ENCODE data around the gene CNR2. TPM values are rescaled to one million over a fixed set of nuclear protein-coding genes. Genes with fewer than 3 reads are reported as not detected.
A peak's percentile ranks its signal among the peaks of the same experiment; 100 is the strongest.
"Not testable (repeated sequence)": the region's sequence is repeated elsewhere in the genome, so short reads cannot be mapped to it uniquely, and the experiment has no call there.

The CNR2 gene
- polyA plus RNA-seq, 1 experiment = not detected

GRCh38 chr1:23845163-23845562 lies 68.0 kb downstream of the CNR2 start:
- DNase-seq (ENCODE audit: low read depth) = no peak
- H3K27me3 ChIP-seq (ENCODE audit: control insufficient read depth, insufficient read depth, low read length) = 0 out of 2 replicates have a peak, but pooled peaks cover 4% of the 10 kb centered on the region
- H3K4me3 ChIP-seq (ENCODE audit: low read depth, low read length) = no peak overlapping the region
- ChIA-PET CTCF (no interaction called here), POLR2A (no interaction called here)
- no peaks in the 10 kb centered on the region for H3K36me3 ChIP-seq (ENCODE audit: control insufficient read depth, insufficient read depth, low read length)
- no peak for TF ChIP-seq CTCF (IDR thresholded peaks at IDR 0.05; ENCODE audit: insufficient read depth, low read depth, low read length)

- ChIA-PET CTCF (interaction anchor here (0.6 to 0.9 kb wide), 2 partner anchors 21 to 36 kb away, joined by 3 to 4 read pairs; no protein-coding TSS in a partner anchor), POLR2A (no interaction called here)
- no peak for TF ChIP-seq CTCF (IDR thresholded peaks at IDR 0.05; ENCODE audit: insufficient read depth, low read depth, low read length)
- H3K4me3 ChIP-seq (ENCODE audit: low read depth, low read length) = no peak overlapping the region
- no peaks in the 10 kb centered on the region for H3K36me3 ChIP-seq (ENCODE audit: control insufficient read depth, insufficient read depth, low read length)
- no peak for DNase-seq (ENCODE audit: low read depth)
- H3K27me3 ChIP-seq (ENCODE audit: control insufficient read depth, insufficient read depth, low read length) = 0 out of 2 replicates have a peak, but pooled peaks cover 4% of the 10 kb centered on the region
These were observed 69.5 kb downstream of the CNR2 start for GRCh38 chr1:23843644-23844043.

GRCh38 chr1:23838401-23838866 lies 74.7 kb downstream of the CNR2 start:
- DNase-seq (ENCODE audit: low read depth) = no peak
- POLR2A ChIA-PET = no interaction called here
- Histone ChIP-seq H3K27me3 (ENCODE audit: control insufficient read depth, insufficient read depth, low read length) (peaks cover 4% of the 10 kb centered on the region; the same call in 1 of the 2 replicates), H3K4me3 (ENCODE audit: low read depth, low read length) (peak overlapping the region; percentile 29; the same call in 1 of the 2 replicates), H3K36me3 (ENCODE audit: control insufficient read depth, insufficient read depth, low read length) (no peaks in the 10 kb centered on the region)
- CTCF ChIA-PET = no interaction called here
- TF ChIP-seq CTCF (IDR thresholded peaks at IDR 0.05; ENCODE audit: insufficient read depth, low read depth, low read length) = no peak

- no peak for DNase-seq (ENCODE audit: low read depth)
- no peak overlapping the region for H3K4me3 ChIP-seq (ENCODE audit: low read depth, low read length)
- POLR2A ChIA-PET = no interaction called here
These were observed 75.3 kb downstream of the CNR2 start for GRCh38 chr1:23837908-23838307.

GRCh38 chr1:23836037-23836436 lies 77.1 kb downstream of the CNR2 start:
- H3K4me3 ChIP-seq (ENCODE audit: low read depth, low read length) = no peak overlapping the region
- CTCF ChIA-PET = no interaction called here
- POLR2A ChIA-PET = no interaction called here
- no peaks in the 10 kb centered on the region for H3K36me3 ChIP-seq (ENCODE audit: control insufficient read depth, insufficient read depth, low read length)
- no peak for DNase-seq (ENCODE audit: low read depth)
- TF ChIP-seq CTCF (IDR thresholded peaks at IDR 0.05; ENCODE audit: insufficient read depth, low read depth, low read length) = no peak
- H3K27me3 ChIP-seq (ENCODE audit: control insufficient read depth, insufficient read depth, low read length) = no peaks in the 10 kb centered on the region; the same call in 1 of the 2 replicates

More at GRCh38 chr1:23837908-23838307, 75.3 kb downstream of the CNR2 start:
- no peak for TF ChIP-seq CTCF (IDR thresholded peaks at IDR 0.05; ENCODE audit: insufficient read depth, low read depth, low read length)
- CTCF ChIA-PET = no interaction called here
- Histone ChIP-seq H3K36me3 (ENCODE audit: control insufficient read depth, insufficient read depth, low read length) (no peaks in the 10 kb centered on the region), H3K27me3 (ENCODE audit: control insufficient read depth, insufficient read depth, low read length) (peaks cover 4% of the 10 kb centered on the region; the same call in 1 of the 2 replicates)

GRCh38 chr1:23834156-23834555 lies 79.0 kb downstream of the CNR2 start:
- POLR2A ChIA-PET; H3K27me3 ChIP-seq (ENCODE audit: control insufficient read depth, insufficient read depth, low read length); H3K36me3 ChIP-seq (ENCODE audit: control insufficient read depth, insufficient read depth, low read length); H3K4me3 ChIP-seq (ENCODE audit: low read depth, low read length); DNase-seq (ENCODE audit: low read depth): not testable (repeated sequence)
- CTCF ChIA-PET = interaction anchor here (1.3 kb wide), 1 partner anchor 24 kb away, joined by 3 read pairs; no protein-coding TSS in a partner anchor
